NCI-H510A (cell line): ENCODE measurements around the gene SPAG16.

ENCODE experiments used
- DNase-seq: peaks from one replicate; lab custom pipeline; 2025; lab: John Stamatoyannopoulos, UW

SPAG16 gene

DNA sequence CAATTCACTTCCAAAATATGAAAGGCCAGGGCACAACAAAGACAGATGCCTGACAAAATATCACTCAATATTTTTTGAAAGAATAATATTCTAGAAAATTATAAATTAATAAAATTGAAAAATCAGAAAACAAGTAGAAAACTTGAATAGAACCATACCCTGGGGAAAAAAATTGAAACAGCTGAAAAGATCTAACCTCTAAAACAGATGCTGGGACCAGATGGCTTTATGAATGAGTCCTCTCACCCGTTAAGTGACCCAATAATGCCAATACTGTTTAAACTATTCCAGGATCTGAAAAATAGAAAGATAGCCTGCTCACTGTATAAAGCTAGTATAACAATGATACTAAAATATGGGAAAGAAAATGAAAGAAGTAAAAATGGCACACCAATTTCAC, 804.3 kb downstream of the SPAG16 start:
- DNase-seq = no peak

DNA sequence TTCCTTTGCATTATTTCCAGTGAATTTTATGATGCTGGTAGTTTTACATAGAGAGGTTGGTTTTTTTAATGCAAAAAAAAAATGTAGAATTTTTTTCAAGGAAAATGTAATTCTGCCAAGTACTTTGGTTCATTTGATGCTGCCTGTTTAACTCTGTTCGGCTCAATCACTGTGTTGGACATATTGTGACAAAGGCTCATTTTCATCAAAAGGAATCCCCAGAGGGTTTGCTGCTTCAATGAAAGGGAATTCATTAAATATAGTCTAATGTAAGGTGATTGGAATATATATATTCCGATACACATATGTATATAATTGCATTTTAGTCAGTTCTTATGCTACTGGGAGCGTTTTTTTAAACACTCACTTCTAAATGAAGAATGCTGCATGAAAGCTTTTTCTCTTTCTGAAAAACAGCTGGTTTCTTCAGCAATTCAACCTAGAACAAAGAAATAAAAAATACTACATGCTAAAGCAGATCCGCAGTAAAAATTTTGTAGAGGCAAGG, 812.0 kb downstream of the SPAG16 start:
- DNase-seq = no peak

DNA sequence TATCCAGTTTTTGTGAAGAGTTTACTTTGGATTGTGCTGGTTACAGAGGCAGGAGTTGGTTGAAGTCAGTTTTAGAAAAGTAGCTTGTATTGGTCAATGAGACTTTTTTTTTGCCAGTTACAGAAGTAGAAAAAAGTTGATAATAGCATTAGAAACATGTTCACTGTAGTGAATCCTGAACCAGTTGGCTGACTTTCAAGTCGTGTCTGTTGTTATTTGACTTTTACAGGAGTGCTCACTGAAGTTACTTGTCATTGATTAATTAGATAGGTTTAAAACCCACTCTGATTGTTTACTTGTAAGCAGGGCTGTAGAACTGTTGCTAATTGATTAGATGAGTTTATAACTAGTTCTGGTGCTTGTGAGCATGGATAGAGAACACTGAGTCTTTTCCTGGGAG, 814.5 kb downstream of the SPAG16 start:
- no peak for DNase-seq

- DNase-seq = no peak
Measured at GRCh38 chr2:214100488-214100887, 816.2 kb downstream of the SPAG16 start.

GRCh38 chr2:214103276-214104001, 819.2 kb downstream of the SPAG16 start:
- DNase-seq = peak; percentile 79

DNA sequence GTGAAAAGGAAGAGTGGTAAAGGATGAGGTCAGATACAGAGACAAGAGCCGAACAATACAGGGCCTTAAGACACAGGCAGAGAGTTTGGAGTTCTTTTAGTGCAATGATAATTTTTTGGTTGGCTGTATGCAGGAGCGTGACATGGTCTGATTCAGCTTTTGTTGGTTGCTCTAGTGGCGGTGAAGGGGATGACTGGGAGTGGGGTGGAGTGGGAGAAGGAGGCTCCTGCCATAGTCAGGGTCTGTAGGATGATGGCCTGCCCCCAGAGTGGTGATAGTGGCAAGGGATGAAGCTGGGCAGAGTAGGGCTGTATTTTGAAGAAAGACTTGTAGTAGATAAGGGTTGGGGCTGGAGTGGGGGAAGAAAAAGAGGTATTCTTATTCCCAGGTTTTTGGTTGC, 820.0 kb downstream of the SPAG16 start:
- DNase-seq = no peak

DNA sequence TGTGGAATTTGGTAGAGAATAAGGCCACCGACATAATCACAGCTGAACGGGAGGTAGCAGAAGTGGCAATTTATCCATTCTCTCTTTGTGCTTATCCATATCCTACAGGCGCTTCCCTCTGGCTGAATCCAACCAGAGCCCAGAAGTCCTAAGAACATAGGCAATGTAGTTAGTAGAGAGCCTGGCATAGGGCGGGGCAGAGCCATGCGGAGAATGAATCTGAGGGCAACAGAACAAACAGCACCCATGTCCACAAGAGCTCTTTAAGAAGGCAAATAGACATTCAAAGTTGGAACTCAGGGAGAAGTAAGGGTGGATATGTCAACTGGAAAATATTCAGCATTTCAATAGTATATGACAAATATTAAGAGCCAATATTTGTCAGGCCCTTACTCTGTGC, 820.7 kb downstream of the SPAG16 start:
- no peak for DNase-seq

GRCh38 chr2:214107726-214108125, 823.5 kb downstream of the SPAG16 start:
- DNase-seq = no peak

- no peak for DNase-seq
Measured at GRCh38 chr2:214108598-214108997, 824.3 kb downstream of the SPAG16 start.

DNA sequence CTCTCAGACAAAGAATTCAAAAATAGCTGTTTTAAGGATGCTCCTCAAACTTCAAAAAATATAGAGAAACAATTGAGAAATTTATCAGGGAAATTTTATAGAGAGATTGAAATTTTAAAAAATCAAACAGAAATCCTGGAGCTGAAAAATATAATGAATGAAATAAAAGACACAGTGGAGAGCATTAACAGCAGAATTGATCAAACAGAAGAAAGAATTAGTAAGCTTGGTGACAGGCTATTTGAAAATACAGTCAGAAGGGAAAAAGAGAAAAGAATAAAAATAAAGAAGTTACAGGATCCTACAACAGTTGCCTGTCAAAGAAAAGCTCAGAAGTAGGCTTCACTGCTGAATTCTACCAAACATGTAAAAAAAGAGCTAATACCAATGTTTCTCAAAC, 832.8 kb downstream of the SPAG16 start:
- no peak for DNase-seq

- no peak for DNase-seq
Measured at GRCh38 chr2:214126135-214126534, 841.9 kb downstream of the SPAG16 start.

GRCh38 chr2:214127170-214127569, 842.9 kb downstream of the SPAG16 start:
- DNase-seq = no peak

- DNase-seq = no peak
Measured at GRCh38 chr2:214127571-214127970, 843.3 kb downstream of the SPAG16 start.

DNA sequence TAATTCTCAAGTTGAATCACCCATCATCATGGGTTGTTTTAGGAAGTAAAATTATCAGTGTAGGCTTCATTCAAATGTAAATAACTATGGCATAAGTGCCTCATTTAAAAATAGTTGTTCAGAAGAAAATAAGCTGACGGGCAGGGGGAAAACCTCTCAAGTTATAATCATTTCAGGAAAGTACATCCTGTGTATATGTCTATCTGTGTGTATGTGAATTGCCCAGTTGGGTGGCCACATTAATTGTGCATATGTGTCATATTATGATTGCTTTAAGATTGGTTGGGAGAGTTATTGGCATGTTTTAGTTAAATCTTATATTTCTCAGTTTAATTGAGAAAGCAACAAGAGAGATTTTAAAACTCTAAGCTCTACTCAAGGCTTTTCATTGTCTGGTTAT, 843.8 kb downstream of the SPAG16 start:
- no peak for DNase-seq

- no peak for DNase-seq
Measured at GRCh38 chr2:214130114-214130513, 845.9 kb downstream of the SPAG16 start.

DNA sequence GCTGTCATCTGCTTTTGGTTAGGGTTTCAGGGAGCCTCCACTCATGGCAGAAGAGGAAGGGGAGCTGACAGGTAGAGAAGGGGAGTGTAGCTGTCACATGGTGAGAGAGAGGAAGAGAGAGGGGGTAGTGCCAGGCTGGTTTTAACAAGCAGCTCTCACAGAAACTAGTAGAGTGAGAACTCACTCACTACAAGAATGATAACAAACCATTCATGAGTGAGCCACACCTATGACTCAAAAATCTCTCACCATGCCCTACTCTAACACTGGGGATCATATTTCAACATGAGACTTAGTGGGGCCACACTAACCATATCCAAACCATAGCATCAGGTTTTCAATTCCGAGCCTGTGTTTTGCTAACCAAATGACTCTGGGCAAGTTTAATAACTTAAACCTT, 851.7 kb downstream of the SPAG16 start:
- DNase-seq = no peak

- DNase-seq = no peak
Measured at GRCh38 chr2:214138779-214139178, 854.5 kb downstream of the SPAG16 start.

GRCh38 chr2:214139630-214140284, 855.5 kb downstream of the SPAG16 start:
- DNase-seq = no peak

DNA sequence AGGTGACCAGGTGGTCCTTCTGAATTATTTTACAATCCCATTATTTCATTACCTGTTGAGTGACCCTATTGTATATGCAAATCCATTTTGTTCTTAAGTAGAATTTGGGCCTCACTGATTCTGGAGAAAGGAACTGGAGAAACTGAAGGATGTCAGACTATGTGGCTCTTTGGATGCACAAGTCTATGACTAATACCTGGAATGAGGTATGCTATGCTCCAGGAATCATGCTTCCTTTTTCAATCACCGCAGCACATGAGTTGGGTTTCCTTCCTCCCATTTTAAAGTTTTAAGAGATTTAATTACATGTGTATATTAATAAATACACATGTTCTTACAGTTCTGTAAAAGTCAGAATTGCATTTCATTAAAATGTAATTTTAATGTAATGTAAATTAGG, 872.7 kb downstream of the SPAG16 start:
- DNase-seq = no peak

- DNase-seq = no peak
Measured at GRCh38 chr2:214158851-214159250, 874.6 kb downstream of the SPAG16 start.

DNA sequence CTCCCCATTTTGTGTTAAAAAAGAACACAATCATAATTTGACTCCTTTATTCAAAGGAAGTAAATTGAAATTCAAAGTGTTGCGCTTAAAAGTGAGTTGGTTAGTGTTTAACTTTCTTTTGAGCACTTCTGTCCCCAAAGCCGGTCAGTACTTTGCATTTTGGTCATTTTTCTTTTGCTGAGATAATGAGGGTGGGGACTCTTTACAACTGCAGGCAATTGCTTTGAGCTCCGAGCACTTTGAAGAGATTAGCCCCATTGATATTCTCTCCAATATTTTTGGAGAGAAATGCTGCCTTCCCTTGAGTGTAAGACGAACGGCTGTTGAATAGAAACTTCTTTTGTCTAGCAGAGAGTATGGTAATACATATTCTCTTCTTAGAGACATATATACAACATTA, 885.0 kb downstream of the SPAG16 start:
- no peak for DNase-seq

GRCh38 chr2:214169736-214170135, 885.5 kb downstream of the SPAG16 start:
- DNase-seq = no peak

GRCh38 chr2:214174563-214174962, 890.3 kb downstream of the SPAG16 start:
- no peak for DNase-seq

DNA sequence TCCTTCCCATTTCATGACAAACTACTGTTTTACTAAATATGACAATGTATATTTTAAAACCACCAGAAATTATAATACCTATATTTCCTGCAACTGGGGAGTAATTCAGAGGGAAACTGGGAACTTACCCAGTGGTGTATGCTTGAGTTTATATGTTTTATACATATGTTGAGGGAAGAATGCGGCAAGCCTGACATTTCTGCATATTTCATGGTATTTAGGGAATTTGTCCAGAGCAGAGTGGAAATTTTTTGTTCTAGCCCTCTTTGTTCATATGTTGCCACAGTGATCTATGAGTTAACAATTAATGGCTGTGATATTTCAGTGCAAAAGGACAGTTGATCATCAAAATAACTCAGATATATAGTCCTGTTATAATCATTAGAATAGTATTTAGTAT, 895.8 kb downstream of the SPAG16 start:
- DNase-seq = no peak
